Measurements from ENCODE around the gene AP2A1.

AP2A1 gene

DNA sequence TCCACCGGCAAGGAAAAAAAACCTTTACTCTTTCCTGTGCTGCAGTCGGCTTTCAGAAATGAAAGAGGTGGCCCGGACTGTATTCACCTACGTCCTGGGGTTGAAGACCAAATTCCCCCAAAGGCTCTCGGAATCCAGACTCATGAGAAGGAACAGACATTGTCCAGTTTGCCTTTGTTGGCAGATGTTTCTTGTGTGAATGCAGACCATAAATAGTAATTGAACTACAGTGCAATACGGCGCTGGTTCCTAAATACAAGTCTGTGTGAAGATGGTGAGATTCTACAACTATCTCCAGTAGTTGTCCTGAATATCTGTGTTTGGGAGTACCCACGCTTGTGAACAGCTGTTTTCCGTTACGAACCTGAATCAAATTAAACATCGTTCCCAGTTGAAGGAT, 72.9 kb downstream of the AP2A1 start:
- DNase-seq (ENCODE audit: low spot score) = no peak

DNA sequence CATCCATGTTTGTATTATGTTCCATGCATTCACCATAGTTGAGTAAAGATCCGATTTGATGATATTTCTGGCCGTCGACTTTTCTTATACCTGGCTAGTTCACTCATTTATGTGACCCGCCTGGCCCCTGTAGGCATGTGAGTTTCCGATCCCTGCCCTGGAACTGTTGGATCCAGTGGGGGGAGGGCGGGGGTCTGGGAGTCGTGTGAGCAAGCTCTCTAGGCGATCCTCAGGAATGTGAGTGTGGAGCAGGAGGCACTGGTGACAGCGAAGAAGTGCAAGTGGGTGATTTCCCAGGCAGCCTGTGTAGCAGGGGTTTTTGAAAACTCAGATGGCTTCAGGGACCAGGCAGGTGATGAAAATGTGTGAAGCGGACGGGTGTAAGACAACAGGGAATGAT, 73.5 kb downstream of the AP2A1 start:
- no peak for DNase-seq (ENCODE audit: low spot score)

DNA sequence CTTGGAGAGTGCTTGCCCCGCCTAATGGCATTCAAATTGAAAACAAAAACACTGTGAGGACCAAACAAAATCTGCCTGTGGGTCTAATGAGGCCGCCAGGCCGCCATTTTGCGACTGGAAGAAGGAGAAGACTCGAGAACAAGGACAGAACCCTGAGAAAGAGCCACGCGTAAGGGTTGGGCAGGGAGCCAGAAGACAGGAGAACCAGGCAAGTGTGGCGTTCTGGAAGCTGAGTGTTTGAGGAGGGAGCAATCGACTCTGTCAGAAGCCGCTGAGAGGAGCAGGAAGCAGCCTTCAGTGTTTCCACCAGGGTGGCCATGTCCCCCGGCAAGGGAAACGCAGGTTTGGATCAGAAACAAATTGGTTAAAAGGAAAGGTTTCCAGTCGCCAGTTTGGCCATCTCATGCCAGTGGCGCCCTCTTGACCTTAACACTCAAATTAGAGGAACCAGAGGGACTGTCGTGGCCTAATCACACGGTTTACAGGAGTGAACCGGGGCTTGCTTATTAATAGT, 74.0 kb downstream of the AP2A1 start:
- DNase-seq (ENCODE audit: low spot score) = no peak

DNA sequence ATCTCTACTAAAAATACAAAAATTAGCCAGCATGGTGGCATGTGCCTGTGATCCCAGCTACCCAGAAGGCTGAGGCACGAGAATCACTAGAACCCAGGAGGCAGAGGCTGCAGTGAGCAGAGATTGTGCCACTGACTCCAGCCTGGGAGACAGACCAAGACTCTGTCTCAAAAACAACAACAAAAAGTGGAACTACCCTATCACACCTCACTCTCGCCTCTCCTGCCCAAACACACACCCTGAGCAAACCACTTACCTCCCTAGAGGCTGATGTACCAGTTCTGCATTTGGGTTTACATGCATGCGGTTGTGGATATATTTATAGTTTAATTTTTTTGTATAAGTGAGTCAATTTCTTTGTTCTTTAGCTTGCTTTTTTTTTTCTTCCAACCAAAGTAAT, 76.5 kb downstream of the AP2A1 start:
- no peak for DNase-seq (ENCODE audit: low spot score)

DNA sequence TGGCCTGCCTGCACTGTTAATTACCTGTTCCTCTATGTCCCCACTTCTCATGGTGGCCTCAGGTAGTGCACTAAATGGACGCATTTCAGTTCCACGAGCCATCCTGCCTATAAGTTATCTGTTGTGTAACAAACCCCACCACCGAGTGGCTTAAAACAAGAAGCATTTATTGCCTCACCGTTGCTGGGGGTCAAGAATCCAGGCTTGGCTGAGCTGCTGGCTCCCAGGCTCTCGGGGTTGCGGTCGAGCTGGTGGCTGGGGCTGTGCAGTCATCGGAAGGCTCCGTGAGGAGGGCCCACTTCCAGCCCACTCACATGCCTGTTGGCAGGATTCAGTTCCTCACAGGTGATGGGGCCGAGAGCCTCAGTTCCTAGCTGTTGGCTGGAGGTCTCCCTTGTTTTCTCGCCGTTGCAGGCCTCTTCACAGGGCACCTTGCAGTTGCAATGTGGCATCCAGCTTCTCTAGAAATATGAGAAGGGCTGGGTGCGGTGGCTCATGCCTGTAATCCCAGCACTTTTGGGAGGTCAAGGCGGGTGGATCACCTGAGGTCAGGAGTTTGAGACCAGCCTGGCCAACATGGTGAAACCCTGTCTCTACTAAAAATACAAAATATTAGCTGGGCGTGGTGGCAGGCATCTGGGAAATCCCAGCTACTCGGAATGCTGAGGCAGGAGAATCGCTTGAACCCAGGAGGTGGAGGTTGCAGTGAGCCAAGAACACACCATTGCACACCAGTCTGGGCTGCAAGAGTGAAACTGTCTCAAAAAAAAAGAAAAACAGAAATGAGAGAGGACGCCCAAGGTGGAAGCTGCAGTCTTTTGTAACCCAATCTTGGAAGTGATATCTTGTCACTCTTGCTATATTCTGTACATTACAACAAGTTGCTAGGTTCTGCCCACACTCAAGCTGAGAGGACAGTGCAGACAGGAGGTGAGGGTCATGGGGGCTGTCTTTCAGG, 77.6 kb downstream of the AP2A1 start:
- no peak for DNase-seq (ENCODE audit: low spot score)

DNA sequence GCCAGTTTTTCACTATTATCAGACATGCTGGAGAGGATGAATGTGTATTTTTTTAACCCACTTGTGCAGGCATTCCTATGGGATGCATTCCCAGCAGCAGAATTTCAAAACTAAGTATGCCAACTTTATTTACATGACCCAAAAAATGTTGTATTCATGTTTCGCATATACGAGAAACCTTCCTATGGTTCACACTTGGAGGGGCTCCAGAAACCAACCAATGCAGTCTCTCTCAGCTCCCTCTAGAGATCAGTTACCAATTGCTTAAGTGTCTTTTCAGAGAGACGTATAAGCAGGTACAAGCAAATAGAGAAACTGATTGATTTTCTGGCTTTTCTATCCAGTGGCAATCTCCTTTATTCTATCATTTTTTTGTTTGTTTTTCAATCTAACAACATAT, 78.6 kb downstream of the AP2A1 start:
- no peak for DNase-seq (ENCODE audit: low spot score)

DNA sequence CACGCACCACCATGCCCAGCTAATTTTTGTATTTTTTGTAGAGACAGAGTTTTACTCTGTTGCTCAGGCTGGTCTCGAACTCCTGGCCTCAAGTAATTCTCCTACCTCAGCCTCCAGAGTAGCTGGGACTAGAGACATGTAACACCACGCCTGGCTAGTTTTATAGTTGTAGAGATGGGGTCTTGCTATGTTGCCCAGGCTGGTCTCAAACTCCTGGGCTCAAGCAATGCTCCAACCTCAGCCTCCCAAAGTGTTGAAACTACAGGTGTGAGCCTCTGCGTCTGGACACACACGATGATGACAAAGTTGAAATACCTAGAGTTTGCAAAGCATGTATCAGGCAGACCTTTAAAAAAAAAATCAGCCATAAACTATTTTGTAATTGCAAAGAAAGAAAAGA, 79.6 kb downstream of the AP2A1 start:
- DNase-seq (ENCODE audit: low spot score) = no peak

DNA sequence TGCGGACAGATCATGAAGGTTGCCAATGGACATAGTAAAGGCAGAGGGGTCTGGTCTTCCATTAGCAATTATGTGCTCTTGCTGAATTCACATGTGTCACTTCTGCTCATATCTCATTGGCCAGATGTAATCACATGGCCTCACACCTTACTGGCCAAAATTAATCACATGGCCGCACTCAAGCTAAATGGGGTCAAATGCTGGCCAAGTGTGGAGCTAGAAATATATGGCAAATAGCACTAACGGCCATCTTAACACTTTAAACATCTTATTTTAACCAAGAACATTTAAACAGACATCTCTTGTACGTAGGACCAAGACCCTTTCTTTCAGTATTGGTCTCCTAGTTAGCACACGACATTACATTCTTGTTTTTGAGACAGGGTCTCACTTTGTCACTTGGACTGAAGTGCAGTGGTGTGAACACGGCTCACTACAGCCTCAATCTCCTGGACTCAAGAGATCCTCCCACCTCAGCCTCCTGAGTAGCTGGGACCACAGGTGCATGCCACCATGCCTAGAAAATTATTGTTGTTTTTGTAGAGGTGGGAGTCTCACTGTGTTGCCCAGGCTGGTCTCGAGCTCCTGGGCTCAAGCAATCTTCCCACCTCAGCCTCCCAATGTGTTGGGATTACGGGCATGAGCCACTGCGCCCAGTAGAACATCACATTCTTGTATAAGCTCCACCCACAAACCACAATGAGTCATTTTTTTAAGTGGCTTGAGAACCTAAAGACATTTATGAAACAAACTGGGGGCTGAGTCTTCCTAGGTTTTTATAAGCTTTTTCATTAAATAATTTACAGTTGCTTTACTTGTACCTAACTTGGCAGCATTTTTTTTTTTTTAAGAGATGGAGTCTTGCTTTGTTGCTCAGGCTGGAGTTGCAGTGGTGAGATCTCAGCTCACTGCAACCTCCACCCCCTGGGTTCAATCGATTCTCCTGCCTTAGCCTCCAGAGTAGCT, 81.2 kb downstream of the AP2A1 start:
- no peak for DNase-seq (ENCODE audit: low spot score)

DNA sequence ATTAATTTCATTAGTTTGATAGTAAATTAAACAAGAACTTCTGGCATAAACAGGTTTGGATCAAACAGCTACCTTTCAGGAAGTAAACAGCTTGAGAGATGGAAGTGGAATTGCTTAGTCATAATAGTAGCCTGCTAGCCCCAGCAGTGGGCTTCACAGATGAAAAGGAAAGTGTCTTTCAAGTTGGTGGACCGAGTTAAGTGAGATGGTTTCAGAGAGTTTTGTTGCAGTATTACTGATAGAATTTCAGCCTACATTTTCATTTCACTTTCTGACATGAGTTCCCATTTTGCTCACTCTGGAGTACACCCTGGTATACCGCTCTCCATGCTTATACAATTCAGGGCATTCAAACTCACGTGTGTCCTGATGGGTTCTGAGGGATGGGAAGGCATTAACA, 82.1 kb downstream of the AP2A1 start:
- DNase-seq (ENCODE audit: low spot score) = no peak

DNA sequence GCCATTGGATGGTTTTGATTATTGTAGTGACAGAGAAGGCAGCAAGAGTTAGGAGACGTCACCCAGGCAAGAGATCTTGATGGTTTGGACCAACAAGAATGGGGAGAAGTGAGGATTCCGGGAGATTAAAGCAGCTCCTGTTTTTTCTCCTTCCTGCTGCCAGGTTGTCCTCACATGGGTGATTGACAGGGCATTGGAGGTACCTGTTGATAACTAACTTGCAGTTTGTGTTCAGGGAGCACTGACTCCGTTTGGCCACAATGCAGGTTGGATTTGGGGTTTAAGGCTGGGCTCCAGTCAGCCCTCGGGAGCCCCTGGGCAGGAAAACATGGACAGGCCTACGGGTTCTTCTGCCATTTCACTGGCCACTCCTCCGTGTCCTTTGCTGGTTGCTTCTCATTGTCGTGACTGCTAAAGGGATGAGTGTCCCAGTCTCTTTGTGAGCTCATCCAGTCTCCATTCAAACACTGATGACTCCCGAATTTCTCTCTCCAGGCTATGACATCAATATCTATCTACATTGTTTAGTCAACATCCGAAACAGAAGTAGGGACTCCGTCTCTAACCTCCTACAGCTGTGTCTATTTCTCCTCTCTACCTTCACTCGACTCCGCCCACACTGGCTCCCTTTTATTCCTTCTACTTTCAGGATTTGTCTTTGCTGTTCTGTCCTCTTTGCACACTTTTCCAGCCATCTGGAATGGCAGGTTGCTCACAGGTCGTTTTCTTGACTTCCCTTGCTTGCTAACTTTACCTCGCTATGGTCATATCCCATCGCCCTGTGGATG, 82.8 kb downstream of the AP2A1 start:
- no peak for DNase-seq (ENCODE audit: low spot score)

DNA sequence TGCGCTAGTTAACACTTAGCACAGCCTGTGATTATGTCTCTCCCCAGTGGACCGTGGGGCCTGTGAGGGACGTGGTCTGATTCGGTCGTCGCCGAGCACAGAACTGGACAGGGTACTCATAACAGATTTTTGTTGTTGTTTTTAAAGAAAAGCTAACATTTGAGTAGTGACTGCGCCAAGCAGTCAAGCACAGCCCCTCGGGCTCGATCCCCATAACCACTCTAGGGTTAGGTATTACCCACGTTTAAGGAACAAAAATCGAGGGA, 83.4 kb downstream of the AP2A1 start:
- DNase-seq (ENCODE audit: low spot score) = no peak

DNA sequence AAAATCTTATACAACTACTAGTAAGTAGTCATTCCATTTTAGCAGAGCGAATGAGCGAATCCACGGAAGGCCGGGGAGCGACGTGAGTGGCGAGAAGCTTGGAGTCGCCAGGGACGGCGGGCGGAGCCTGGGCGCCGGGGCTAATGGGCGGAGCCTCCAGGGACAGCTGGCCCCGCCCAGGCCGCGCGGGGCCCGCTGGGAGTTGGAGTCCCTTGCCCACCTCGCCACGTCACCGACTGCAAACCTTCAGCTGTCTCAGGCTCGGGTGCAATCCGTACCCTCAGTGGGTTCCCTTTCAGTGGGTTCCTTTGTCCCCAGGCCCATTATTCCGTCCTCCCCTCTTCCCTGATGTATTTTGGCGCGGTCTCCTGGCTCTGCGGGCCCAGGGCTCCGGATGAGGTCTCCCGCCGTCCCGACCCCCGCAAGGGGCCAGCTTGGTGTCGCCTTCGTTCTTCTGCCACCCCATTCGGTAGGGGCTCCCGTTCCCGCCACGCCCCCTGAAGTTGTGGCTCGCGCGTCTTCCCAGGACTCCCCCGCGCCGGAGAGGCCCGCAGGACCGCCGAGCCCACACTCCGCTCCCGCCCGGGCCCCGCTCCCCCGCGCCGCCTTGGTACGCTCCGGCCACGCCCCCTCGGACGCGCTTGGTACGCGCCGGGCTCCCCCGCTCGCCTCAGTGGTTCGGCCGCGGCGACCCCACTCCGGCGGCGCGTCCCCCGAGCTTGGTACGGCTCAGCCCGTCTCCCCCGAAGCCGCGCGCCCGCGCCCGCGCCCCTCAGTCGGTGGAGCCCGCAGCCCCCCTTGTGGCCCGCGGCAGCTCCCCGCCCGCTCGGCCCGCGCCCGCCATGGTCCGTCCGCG, 83.9 kb downstream of the AP2A1 start, which contains the start of gene PTOV1:
Gene PTOV1 (plus strand): TSS at position 673 of the 856 bp plus-strand sequence.
- DNase-seq (ENCODE audit: low spot score) = peak; percentile 99

DNA sequence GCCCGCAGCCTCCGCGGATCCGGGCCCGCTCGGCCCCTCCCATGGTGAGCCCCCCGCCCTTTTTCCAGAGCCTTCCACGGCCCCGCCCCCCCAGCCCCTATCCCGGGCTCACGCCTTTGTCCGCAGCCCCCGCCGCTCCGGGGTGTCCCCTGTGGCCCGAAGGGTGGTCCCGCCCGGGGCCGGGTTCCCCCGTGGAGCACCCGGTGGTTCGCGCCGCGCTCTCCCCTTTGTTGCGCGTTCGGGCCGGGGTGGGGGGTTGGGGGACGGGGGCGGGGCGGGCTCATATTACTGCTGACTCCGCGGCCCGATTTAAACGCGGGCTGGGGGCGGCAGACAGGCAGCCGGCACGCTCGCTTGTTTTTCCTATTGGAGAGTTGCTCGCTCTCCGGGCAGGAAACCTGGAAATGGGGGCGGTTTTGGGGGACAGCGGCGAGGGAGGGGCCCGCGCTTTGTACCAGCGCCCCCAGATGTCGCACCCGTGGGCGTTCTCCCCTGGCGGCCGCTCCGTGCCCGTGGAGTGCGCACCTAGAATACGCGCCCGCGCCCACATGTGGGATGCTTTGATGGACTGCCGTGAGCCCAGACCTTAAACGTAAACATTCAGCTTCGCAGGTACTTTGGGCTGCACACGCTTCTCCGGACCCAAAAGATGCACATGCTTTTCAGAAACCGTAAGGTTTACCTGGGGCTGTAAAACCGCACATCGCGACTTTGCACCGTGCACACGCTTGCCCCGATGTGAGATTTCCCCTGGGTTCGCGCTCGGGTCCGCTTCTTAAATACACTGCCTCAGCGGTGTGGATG, 84.9 kb downstream of the AP2A1 start:
- peak; percentile 77 for DNase-seq (ENCODE audit: low spot score)

DNA sequence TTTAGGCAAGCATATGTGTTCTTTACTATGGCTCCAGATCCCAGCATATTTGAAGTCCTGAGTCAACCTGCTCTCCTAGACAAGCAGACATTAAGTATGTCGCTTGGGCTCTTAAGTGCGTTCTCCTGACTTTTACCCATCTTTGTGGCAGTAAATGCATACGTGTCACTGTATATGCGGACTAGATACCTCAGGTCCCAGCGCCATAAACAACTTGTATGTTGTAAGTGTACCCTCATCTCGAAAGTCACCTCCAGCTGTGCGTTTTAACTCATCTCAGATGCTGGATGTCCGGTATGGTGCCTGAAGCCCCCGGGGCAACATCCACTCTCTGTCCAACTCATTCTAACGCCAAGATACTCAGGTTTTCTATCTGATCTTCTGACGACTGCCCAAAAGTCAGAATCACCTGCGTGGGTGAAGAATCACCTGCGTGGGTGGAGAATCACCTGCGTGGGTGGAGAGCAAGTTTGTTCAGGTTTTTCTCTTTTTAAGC, 85.9 kb downstream of the AP2A1 start:
- peak; percentile 7 for DNase-seq (ENCODE audit: low spot score)

DNA sequence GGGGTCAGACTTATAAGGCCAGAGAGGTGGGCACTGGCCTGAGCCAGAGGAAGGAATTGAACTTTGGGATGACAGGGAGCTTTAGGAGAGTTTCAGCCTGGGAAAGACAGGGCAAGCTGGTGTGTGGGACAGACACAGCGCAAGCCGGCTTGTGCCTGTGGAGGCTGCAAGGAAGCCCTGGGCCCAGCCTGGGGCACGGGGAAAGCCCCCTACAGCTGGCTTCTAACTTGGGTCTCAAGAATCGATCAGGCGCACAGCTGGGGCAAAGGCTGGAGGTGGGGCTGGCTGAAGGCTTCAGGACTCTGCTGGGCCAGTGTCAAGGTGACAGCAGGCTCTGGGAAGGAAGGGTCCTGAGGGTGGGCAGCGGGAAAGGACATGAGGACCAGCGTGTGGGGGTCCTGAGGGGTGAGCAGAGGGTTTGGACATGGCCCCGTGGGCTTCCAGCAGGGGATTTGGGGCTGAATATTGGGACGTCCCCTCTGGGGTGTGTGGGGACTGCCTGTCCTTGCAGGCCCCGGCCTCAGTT, 87.1 kb downstream of the AP2A1 start:
- peak; percentile 12 for DNase-seq (ENCODE audit: low spot score)

DNA sequence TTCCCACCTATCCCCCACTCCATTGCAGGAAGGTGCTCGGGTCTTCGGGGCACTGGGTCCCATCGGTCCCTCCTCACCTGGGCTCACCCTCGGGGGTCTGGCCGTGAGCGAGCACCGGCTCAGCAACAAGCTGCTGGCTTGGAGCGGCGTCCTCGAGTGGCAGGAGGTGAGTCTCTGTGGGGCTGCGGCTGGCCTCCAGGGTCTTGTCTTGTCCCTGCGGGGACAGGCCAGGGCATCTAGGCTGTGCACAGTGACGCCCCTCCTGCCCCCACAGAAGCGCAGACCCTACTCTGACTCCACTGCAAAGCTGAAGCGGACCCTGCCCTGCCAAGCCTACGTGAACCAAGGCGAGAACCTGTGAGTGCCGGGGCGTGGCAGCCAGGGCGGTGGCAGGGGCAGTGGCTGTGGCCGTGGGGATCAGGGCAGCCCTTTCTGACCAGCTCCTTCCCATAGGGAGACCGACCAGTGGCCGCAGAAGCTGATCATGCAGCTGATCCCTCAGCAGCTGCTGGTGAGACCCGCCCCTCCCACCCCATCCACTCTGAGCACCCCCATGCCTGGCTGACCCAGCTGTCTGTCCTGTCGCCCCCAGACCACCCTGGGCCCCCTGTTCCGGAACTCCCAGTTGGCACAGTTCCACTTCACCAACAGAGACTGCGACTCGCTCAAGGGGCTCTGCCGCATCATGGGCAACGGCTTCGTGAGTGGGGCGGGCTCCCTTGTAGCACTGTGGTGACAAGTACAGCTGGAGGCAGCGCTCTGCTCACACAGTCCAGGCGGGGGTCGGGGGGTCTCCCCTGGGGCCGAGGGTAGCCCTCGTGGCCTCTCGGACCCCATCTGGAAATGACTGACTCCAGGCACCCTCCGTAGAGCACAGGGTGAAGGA, 87.8 kb downstream of the AP2A1 start:
- DNase-seq (ENCODE audit: low spot score) = peak; percentile 14

DNA sequence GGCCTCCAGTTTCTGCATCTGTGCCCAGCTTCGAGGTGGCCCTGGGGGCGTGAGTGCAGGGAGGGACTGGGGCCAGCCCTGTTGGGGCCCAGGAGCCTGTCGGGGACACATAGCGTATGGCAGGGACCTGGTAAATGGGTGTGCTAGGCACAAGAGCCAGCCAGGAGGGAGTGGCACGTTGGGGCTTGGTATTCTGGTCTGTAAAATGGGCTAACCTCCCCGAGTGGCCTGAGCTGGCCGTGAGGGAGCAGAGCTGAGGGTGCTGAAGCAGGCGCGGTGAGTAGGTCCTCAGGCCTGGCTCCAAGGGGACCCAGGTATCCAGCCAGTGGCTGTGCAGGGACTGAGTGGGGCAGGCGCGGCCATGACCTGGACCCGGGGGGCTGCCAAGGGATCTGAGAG, 88.5 kb downstream of the AP2A1 start:
- DNase-seq (ENCODE audit: low spot score) = peak; percentile 21

DNA sequence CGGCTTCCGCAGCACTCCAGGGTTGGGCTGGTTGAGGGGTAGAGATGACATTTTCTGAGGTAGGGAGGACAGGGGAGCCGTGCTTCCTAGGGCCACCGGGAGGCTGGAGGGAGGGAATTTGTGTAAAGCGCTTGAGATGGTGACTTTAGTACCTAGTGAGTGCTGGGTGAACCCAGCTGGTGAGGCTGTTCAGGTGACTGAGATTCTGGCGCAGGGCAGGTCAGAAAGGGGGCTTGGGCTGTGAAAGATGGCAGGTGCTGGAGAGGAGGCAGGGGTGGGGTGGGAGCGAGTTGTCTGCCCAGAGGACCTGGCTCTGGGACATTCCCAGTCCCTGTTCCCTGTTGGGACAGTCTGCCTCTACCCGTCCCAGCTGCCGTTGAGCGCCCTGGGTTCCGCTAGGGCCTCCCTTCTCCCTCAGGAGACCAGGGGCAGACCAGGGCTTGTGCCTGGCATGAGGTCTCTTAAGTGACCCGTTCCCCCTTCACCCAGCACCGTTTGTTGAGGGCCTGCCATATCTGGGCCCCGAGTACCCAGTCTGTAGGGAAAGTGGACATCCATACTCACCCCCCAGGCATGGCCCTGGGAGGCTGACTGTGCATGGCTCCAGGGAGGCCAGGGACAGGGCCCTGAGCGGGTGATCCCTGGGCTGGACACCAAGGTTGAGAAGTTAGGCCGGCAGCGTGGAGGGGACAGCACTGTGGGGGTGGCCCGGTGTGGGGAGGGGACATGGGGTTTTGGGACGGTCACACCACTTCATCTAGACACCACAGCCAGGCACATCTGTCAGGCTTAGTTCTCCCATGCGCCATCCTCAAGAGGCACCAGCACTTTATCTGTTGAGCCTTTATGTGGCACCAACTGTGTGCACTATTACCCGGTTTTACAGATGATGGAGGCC, 89.1 kb downstream of the AP2A1 start:
- DNase-seq (ENCODE audit: low spot score) = peak; percentile 33

All from D341Med (cell line).